ENCODE results near the gene ANKS3. TPM values are rescaled to one million over a fixed set of nuclear protein-coding genes. Genes with fewer than 3 reads are reported as not detected.

ANKS3 gene
- polyA plus RNA-seq, 2 of the 4 experiments (the other 2 are of a cell fraction) = 22.7 to 27.1 TPM

DNA sequence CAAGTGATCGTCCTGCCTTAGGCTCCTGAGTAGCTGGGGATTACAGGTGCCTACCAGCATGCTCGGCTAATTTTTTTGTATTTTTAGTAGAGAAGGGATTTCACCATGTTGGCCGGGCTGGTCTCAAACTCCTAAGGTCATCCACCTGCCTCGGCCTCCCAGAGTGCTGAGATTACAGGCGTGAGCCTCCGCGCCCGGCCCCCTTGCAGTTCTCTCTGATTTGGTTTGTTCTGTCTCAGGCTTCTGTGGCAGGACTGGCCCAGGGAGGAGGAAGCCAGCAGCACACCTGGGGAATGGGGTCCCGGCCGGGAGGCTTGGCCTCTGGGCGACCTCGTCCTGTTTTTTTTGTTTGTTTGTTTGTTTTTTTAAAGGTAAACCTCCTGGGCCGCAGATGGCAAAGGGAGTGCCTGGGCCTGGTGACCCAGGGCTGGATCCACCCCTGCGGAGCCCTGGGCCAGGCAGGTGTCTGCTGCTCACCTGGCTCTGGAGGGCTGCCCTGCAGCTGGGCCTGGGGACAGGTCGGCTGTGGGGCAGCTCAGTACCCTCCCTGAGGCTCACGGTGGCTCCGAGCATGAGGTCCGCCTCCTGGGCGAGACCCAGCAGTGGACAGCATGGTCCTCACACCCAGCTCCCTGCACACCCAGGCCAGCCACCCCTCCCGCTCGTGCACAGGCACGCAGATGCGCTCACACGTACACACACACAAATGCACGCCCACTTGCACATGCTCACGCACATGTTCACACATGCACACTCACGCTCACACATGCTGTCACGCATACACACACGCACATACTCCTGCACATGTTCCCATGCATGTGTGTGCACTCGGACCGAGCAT is 44.0 kb downstream of the ANKS3 start:
- no peaks in the 10 kb centered on the region for H3K9me3 ChIP-seq
- 88% methylated on average over 30 of the region's 31 CpGs for WGBS (ENCODE audit: missing lambda C conversion rate)
- H3K27ac ChIP-seq = no peak overlapping the region
- DNase-seq (ENCODE audit: low read depth in 1 of 2, low spot score in 1 of 2) (no peak), ATAC-seq (no peak), FAIRE-seq (no peak)
- CTCF ChIA-PET = interaction anchor here (0.6 to 1.7 kb wide), 5 partner anchors 28 to 266 kb away, joined by 3 to 11 read pairs (median 4); partner anchors contain the start of gene MGRN1
- POLR2A ChIA-PET = no interaction called here
- TF ChIP-seq HOXB13 (CRISPR knock-in tag; IDR thresholded peaks at IDR 0.05; ENCODE audit: low read depth) (no peak), RFX5 (IDR thresholded peaks at IDR 0.05) (no peak), SREBF2 (IDR thresholded peaks at IDR 0.05) (no peak), GATA3 (IDR thresholded peaks at IDR 0.05; ENCODE audit: borderline replicate concordance) (no peak), FOSL2 (IDR thresholded peaks at IDR 0.05) (no peak), FOSL2 (CRISPR knock-in tag; IDR thresholded peaks at IDR 0.05) (no peak), MAZ (IDR thresholded peaks at IDR 0.05; ENCODE audit: borderline replicate concordance, low read depth, low read length) (no peak), ZFP36 (IDR thresholded peaks at IDR 0.05; ENCODE audit: borderline replicate concordance, partially characterized antibody) (no peak), ZNF302 (CRISPR knock-in tag; IDR thresholded peaks at IDR 0.05) (no peak), NFE2L2 (conservative IDR thresholded peaks at IDR 0.05; ENCODE audit: low read length) (no peak), TFCP2L1 (CRISPR knock-in tag; IDR thresholded peaks at IDR 0.05) (no peak)
- TF ChIP-seq, protein P1, sequence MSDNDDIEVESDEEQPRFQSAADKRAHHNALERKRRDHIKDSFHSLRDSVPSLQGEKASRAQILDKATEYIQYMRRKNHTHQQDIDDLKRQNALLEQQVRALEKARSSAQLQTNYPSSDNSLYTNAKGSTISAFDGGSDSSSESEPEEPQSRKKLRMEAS (IDR thresholded peaks at IDR 0.05) = no peak
- TF ChIP-seq, protein P2, sequence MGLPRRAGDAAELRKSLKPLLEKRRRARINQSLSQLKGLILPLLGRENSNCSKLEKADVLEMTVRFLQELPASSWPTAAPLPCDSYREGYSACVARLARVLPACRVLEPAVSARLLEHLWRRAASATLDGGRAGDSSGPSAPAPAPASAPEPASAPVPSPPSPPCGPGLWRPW (IDR thresholded peaks at IDR 0.05) = no peak
- TF ChIP-seq, protein P3, sequence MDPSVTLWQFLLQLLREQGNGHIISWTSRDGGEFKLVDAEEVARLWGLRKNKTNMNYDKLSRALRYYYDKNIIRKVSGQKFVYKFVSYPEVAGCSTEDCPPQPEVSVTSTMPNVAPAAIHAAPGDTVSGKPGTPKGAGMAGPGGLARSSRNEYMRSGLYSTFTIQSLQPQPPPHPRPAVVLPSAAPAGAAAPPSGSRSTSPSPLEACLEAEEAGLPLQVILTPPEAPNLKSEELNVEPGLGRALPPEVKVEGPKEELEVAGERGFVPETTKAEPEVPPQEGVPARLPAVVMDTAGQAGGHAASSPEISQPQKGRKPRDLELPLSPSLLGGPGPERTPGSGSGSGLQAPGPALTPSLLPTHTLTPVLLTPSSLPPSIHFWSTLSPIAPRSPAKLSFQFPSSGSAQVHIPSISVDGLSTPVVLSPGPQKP (IDR thresholded peaks at IDR 0.05; ENCODE audit: low read depth, low read length) = no peak
- TF ChIP-seq, protein P4, sequence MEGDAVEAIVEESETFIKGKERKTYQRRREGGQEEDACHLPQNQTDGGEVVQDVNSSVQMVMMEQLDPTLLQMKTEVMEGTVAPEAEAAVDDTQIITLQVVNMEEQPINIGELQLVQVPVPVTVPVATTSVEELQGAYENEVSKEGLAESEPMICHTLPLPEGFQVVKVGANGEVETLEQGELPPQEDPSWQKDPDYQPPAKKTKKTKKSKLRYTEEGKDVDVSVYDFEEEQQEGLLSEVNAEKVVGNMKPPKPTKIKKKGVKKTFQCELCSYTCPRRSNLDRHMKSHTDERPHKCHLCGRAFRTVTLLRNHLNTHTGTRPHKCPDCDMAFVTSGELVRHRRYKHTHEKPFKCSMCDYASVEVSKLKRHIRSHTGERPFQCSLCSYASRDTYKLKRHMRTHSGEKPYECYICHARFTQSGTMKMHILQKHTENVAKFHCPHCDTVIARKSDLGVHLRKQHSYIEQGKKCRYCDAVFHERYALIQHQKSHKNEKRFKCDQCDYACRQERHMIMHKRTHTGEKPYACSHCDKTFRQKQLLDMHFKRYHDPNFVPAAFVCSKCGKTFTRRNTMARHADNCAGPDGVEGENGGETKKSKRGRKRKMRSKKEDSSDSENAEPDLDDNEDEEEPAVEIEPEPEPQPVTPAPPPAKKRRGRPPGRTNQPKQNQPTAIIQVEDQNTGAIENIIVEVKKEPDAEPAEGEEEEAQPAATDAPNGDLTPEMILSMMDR (IDR thresholded peaks at IDR 0.05) = no peak
- H3K4me2 ChIP-seq = no peak overlapping the region
- H3K4me1 ChIP-seq = peaks cover 11% of the 10 kb centered on the region; the same call in 1 of the 3 replicates
- H3K4me3 ChIP-seq = no peak overlapping the region

DNA sequence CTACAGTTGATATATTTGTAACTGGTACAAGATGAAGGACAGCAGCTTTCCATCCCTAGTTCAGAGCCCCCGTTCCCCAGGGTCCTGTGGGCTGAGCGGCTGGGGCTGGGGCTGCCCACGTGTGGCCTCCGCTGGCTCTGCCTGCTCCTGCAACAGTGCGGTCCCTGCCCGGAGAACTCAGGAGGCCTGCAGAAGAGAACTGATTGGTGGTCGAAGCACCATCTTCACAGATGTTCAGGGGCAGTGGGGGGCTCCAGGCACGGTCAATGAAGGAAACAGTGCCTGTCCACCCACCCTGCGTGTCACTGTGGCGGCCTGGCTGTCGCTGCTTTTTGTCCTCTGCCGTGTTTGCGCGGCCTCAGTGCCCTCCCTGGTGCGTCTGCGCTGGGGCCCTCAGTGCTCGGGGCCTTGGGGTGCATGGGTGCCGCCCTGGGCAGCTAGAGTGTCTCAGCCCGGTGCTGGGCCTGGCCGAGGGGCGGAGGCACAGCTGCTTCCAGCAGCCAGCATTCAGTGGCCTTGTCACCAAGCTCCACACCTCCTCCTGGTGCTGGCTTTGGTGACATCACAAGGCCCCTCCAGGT is 44.9 kb downstream of the ANKS3 start:
- TF ChIP-seq KDM5A (IDR thresholded peaks at IDR 0.05) (no peak), TP53 (CRISPR knock-in tag; IDR thresholded peaks at IDR 0.05) (no peak), SREBF2 (IDR thresholded peaks at IDR 0.05) (no peak), MAFK (IDR thresholded peaks at IDR 0.05; ENCODE audit: partially characterized antibody) (no peak), TFCP2L1 (CRISPR knock-in tag; IDR thresholded peaks at IDR 0.05) (no peak), CBX8 (IDR thresholded peaks at IDR 0.05) (no peak), FOSB (CRISPR knock-in tag; IDR thresholded peaks at IDR 0.05) (no peak), GATA3 (IDR thresholded peaks at IDR 0.05; ENCODE audit: borderline replicate concordance) (no peak), NPAS2 (CRISPR knock-in tag; IDR thresholded peaks at IDR 0.05; ENCODE audit: borderline replicate concordance) (no peak), HOXA7 (CRISPR knock-in tag; IDR thresholded peaks at IDR 0.05) (no peak), JUNB (IDR thresholded peaks at IDR 0.05) (no peak), CHD4 (IDR thresholded peaks at IDR 0.05; ENCODE audit: borderline replicate concordance) (no peak)
- TF ChIP-seq, protein P5, sequence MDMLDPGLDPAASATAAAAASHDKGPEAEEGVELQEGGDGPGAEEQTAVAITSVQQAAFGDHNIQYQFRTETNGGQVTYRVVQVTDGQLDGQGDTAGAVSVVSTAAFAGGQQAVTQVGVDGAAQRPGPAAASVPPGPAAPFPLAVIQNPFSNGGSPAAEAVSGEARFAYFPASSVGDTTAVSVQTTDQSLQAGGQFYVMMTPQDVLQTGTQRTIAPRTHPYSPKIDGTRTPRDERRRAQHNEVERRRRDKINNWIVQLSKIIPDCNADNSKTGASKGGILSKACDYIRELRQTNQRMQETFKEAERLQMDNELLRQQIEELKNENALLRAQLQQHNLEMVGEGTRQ (IDR thresholded peaks at IDR 0.05) = no peak
- POLR2A ChIA-PET = no interaction called here
- H3K4me1 ChIP-seq = peaks cover 6% of the 10 kb centered on the region; the same call in 1 of the 3 replicates
- CTCF ChIA-PET = interaction anchor here (0.9 kb wide), 1 partner anchor 126 kb away, joined by 5 read pairs; no protein-coding TSS in a partner anchor
- no peak overlapping the region for H3K4me3 ChIP-seq
- FAIRE-seq (no peak), ATAC-seq (no peak), DNase-seq (ENCODE audit: low read depth in 1 of 2, low spot score in 1 of 2) (no peak)
- no peak overlapping the region for H3K27ac ChIP-seq
- WGBS (ENCODE audit: missing lambda C conversion rate) = 92% methylated on average over 18 of the region's 21 CpGs
- H3K4me2 ChIP-seq = no peak overlapping the region
- no peaks in the 10 kb centered on the region for H3K9me3 ChIP-seq

Data from A549 (cell line).